ENCODE measurements around the gene EIF3D.

The EIF3D gene

GRCh38 chr22:36564422-36565158 is 35.6 kb upstream of the EIF3D start:
- Histone ChIP-seq H3K79me2 (ENCODE audit: insufficient read depth, low read length) (no peaks in the 10 kb centered on the region), H3K4me1 (ENCODE audit: insufficient read depth, low read length) (no peaks in the 10 kb centered on the region), H2AFZ (ENCODE audit: low read depth, low read length) (no peak overlapping the region), H3K9me3 (ENCODE audit: insufficient read depth, low read length, severe bottlenecking) (no peaks in the 10 kb centered on the region), H3K36me3 (ENCODE audit: insufficient read depth, low read length) (no peaks in the 10 kb centered on the region), H3K9ac (ENCODE audit: low read depth, low read length) (no peak overlapping the region), H3K27me3 (ENCODE audit: insufficient read depth, low read length, poor library complexity) (peaks cover 15% of the 10 kb centered on the region), H3K4me3 (ENCODE audit: low read depth in 1 of 2, low read length in 2 of 2) (no peak overlapping the region), H4K20me1 (ENCODE audit: insufficient read depth, low read length) (no peaks in the 10 kb centered on the region), H3K27ac (ENCODE audit: low read length) (no peak overlapping the region), H3K4me2 (ENCODE audit: insufficient read depth, low read length) (no peak overlapping the region)
- no peak for TF ChIP-seq CTCF (IDR thresholded peaks at IDR 0.05; ENCODE audit: borderline replicate concordance, extremely low read depth, low read length, poor library complexity, severe bottlenecking)
- no peak for TF ChIP-seq EZH2 (IDR thresholded peaks at IDR 0.05; ENCODE audit: borderline replicate concordance, low read depth, low read length, severe bottlenecking)
- no peak for ATAC-seq (ENCODE audit: insufficient read depth, low read depth)
- no peak for DNase-seq

- Histone ChIP-seq H3K9me3 (ENCODE audit: insufficient read depth, low read length, severe bottlenecking) (no peaks in the 10 kb centered on the region), H3K79me2 (ENCODE audit: insufficient read depth, low read length) (no peaks in the 10 kb centered on the region), H3K36me3 (ENCODE audit: insufficient read depth, low read length) (no peaks in the 10 kb centered on the region), H4K20me1 (ENCODE audit: insufficient read depth, low read length) (no peaks in the 10 kb centered on the region), H3K9ac (ENCODE audit: low read depth, low read length) (no peak overlapping the region), H3K27ac (ENCODE audit: low read length) (no peak overlapping the region), H3K4me1 (ENCODE audit: insufficient read depth, low read length) (no peaks in the 10 kb centered on the region), H2AFZ (ENCODE audit: low read depth, low read length) (no peak overlapping the region), H3K27me3 (ENCODE audit: insufficient read depth, low read length, poor library complexity) (peaks cover 18% of the 10 kb centered on the region), H3K4me3 (ENCODE audit: low read depth in 1 of 2, low read length in 2 of 2) (no peak overlapping the region), H3K4me2 (ENCODE audit: insufficient read depth, low read length) (no peak overlapping the region)
- no peak for ATAC-seq (ENCODE audit: insufficient read depth, low read depth)
- no peak for TF ChIP-seq EZH2 (IDR thresholded peaks at IDR 0.05; ENCODE audit: borderline replicate concordance, low read depth, low read length, severe bottlenecking)
- no peak for TF ChIP-seq CTCF (IDR thresholded peaks at IDR 0.05; ENCODE audit: borderline replicate concordance, extremely low read depth, low read length, poor library complexity, severe bottlenecking)
- DNase-seq, result no peak
Observed at GRCh38 chr22:36563898-36564297, 34.9 kb upstream of the EIF3D start.

GRCh38 chr22:36563444-36563843 is 34.5 kb upstream of the EIF3D start:
- TF ChIP-seq CTCF (IDR thresholded peaks at IDR 0.05; ENCODE audit: borderline replicate concordance, extremely low read depth, low read length, poor library complexity, severe bottlenecking) (no peak), EZH2 (IDR thresholded peaks at IDR 0.05; ENCODE audit: borderline replicate concordance, low read depth, low read length, severe bottlenecking) (no peak)
- ATAC-seq (ENCODE audit: insufficient read depth, low read depth) (no peak), DNase-seq (no peak)
- H3K4me1 ChIP-seq (ENCODE audit: insufficient read depth, low read length), result no peaks in the 10 kb centered on the region
- no peak overlapping the region for H3K4me2 ChIP-seq (ENCODE audit: insufficient read depth, low read length)
- H3K27ac ChIP-seq (ENCODE audit: low read length), result no peak overlapping the region
- no peak overlapping the region for H3K9ac ChIP-seq (ENCODE audit: low read depth, low read length)
- H3K27me3 ChIP-seq (ENCODE audit: insufficient read depth, low read length, poor library complexity), result peaks cover 19% of the 10 kb centered on the region
- no peaks in the 10 kb centered on the region for H3K9me3 ChIP-seq (ENCODE audit: insufficient read depth, low read length, severe bottlenecking)
- H2AFZ ChIP-seq (ENCODE audit: low read depth, low read length), result no peak overlapping the region
- H3K4me3 ChIP-seq (ENCODE audit: low read depth in 1 of 2, low read length in 2 of 2), result no peak overlapping the region
- H3K36me3 ChIP-seq (ENCODE audit: insufficient read depth, low read length), result no peaks in the 10 kb centered on the region
- no peaks in the 10 kb centered on the region for H3K79me2 ChIP-seq (ENCODE audit: insufficient read depth, low read length)
- no peaks in the 10 kb centered on the region for H4K20me1 ChIP-seq (ENCODE audit: insufficient read depth, low read length)
